Caco-2 (cell line): Measurements from ENCODE around the gene WDR36. TPM values are rescaled to one million over a fixed set of nuclear protein-coding genes. Genes with fewer than 3 reads are reported as not detected.

Experiments
- BruUV-seq: library from RNA; stranded (reverse); fragments of 400-500 nt; replicated peaks from 2 replicates; lab custom pipeline; 2021; lab: Mats Ljungman, UMichigan
- CTCF ChIA-PET: fragments of 300-600 bp; sonication (Branson Sonifier 250); formaldehyde crosslinking; loops from one replicate; lab custom pipeline; 2022; ENCODE audit warnings: antibody characterized with exemption; lab: Charles Lee
- POLR2A ChIA-PET: fragments of 300-600 bp; sonication (Branson Sonifier 250); formaldehyde crosslinking; loops from one replicate; lab custom pipeline; 2022; ENCODE audit warnings: antibody characterized with exemption; lab: Charles Lee
- DNase-seq, 2 experiments: peaks; one replicate each; pipeline versions ENCODE4 v3.0.0 to v3.0.0-alpha.2; 2020 to 2022
- H3K27me3 ChIP-seq: replicated peaks from 2 replicates; pipeline ENCODE4 v1.6.0; 2011; ENCODE audit warnings: low read length; ENCODE audit not compliant: control insufficient read depth, insufficient read depth
- H3K36me3 ChIP-seq: 2 replicates; pipeline ENCODE4 v1.5.1; 2011; ENCODE audit warnings: low read length; ENCODE audit not compliant: control insufficient read depth, insufficient read depth
- H3K4me1 ChIP-seq: fragments of 250-450 bp; sonication (Bioruptor Pico); 2 replicates; pipeline ENCODE4 v1.5.1; 2020; ENCODE audit warnings: mild to moderate bottlenecking
- H3K4me3 ChIP-seq: 2 replicates; pipeline ENCODE4 v1.5.1; 2011; ENCODE audit warnings: low read depth, mild to moderate bottlenecking, control low read depth, low read length
- H3K9me3 ChIP-seq: fragments of 250-450 bp; sonication (Bioruptor Pico); 2 replicates; pipeline ENCODE4 v1.5.1; 2020; ENCODE audit warnings: mild to moderate bottlenecking, moderate library complexity
- H3K27ac Mint-ChIP-seq: one replicate; pipeline ENCODE4 v1.8.0; 2022; ENCODE audit warnings: mixed read lengths; ENCODE audit not compliant: unreplicated experiment
- H3K27me3 Mint-ChIP-seq: one replicate; pipeline ENCODE4 v1.8.0; 2022; ENCODE audit warnings: mixed read lengths; ENCODE audit not compliant: insufficient read depth, unreplicated experiment
- H3K36me3 Mint-ChIP-seq: one replicate; pipeline ENCODE4 v1.8.0; 2022; ENCODE audit warnings: mild to moderate bottlenecking, mixed read lengths; ENCODE audit not compliant: insufficient read depth, unreplicated experiment
- H3K4me1 Mint-ChIP-seq: one replicate; pipeline ENCODE4 v1.8.0; 2022; ENCODE audit warnings: low read depth, mixed read lengths; ENCODE audit not compliant: unreplicated experiment
- H3K4me3 Mint-ChIP-seq: one replicate; pipeline ENCODE4 v1.8.0; 2022; ENCODE audit warnings: mild to moderate bottlenecking, moderate library complexity, mixed read lengths; ENCODE audit not compliant: unreplicated experiment
- H3K9me3 Mint-ChIP-seq: one replicate; pipeline ENCODE4 v1.8.0; 2022; ENCODE audit warnings: mixed read lengths; ENCODE audit not compliant: unreplicated experiment
- intact Hi-C: fragments of 100-400 bp; cut with micrococcal nuclease; formaldehyde crosslinking; loops from one replicate; pipeline ENCODE4 v1.10.0; 2022; ENCODE audit not compliant: unreplicated experiment
- total RNA-seq: library from RNA; stranded (reverse); gene quantifications from 2 replicates; pipeline ENCODE4 v1.2.3, GENCODE V29; 2022
- TF ChIP-seq, protein P1 (sequence below), 2 experiments: fragments of 200-600 bp in 1 of 2; IDR thresholded peaks; 1 replicate in 1 of 2; 2 replicates in 1 of 2; pipeline versions ENCODE4 v1.5.1 to v1.8.0; 2011 to 2022; ENCODE audit warnings: antibody characterized with exemption in 1 of 2, control low read depth in 1 of 2, inconsistent platforms in 1 of 2, low read depth in 1 of 2, low read length in 1 of 2, mild to moderate bottlenecking in 1 of 2, moderate library complexity in 1 of 2; ENCODE audit not compliant: insufficient read depth in 1 of 2, severe bottlenecking in 1 of 2, unreplicated experiment in 1 of 2

The WDR36 gene
- total RNA-seq, 1 experiment from 2014 or later: 33.5 TPM

DNA sequence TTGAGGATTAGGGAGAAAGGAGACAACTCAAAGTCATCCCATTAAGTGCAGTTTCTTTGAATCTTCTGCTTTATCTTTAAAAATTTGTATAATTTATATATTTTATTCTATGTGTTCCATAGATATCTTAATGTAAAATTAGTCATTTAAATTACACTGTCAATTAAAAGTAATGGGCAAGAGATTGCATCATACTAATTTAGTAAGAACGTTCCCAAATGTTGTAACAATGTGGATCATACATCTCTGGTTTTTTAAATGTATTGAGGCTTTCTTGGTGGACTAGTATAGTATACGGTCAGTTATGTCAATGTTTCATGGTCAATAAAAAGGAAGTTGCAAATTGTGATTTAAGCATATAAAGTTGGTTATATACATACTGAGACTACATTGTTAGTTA, 14.5 kb upstream of the WDR36 start:
- CTCF ChIA-PET: no interaction called here
- no peaks in the 10 kb centered on the region for H3K36me3 ChIP-seq
- H3K4me1 ChIP-seq: 0 out of 2 replicates have a peak, but pooled peaks cover 4% of the 10 kb centered on the region
- no peak overlapping the region for H3K4me3 Mint-ChIP-seq
- H3K27me3 Mint-ChIP-seq: peaks cover 18% of the 10 kb centered on the region
- H3K36me3 Mint-ChIP-seq: no peaks in the 10 kb centered on the region
- DNase-seq: no peak
- no peaks in the 10 kb centered on the region for H3K9me3 Mint-ChIP-seq
- TF ChIP-seq, protein P1, sequence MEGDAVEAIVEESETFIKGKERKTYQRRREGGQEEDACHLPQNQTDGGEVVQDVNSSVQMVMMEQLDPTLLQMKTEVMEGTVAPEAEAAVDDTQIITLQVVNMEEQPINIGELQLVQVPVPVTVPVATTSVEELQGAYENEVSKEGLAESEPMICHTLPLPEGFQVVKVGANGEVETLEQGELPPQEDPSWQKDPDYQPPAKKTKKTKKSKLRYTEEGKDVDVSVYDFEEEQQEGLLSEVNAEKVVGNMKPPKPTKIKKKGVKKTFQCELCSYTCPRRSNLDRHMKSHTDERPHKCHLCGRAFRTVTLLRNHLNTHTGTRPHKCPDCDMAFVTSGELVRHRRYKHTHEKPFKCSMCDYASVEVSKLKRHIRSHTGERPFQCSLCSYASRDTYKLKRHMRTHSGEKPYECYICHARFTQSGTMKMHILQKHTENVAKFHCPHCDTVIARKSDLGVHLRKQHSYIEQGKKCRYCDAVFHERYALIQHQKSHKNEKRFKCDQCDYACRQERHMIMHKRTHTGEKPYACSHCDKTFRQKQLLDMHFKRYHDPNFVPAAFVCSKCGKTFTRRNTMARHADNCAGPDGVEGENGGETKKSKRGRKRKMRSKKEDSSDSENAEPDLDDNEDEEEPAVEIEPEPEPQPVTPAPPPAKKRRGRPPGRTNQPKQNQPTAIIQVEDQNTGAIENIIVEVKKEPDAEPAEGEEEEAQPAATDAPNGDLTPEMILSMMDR (IDR thresholded peaks at IDR 0.05; ENCODE audit: insufficient read depth in 1 of 2, low read depth in 1 of 2, low read length in 1 of 2, severe bottlenecking in 1 of 2, unreplicated experiment in 1 of 2): no peak
- H3K27me3 ChIP-seq: no peaks in the 10 kb centered on the region
- peaks cover 7% of the 10 kb centered on the region for H3K4me1 Mint-ChIP-seq
- no TSS peak for BruUV-seq
- H3K27ac Mint-ChIP-seq: no peak overlapping the region
- POLR2A ChIA-PET: no interaction called here
- no peak overlapping the region for H3K4me3 ChIP-seq
- intact Hi-C loops: no loop called here
- no peaks in the 10 kb centered on the region for H3K9me3 ChIP-seq

DNA sequence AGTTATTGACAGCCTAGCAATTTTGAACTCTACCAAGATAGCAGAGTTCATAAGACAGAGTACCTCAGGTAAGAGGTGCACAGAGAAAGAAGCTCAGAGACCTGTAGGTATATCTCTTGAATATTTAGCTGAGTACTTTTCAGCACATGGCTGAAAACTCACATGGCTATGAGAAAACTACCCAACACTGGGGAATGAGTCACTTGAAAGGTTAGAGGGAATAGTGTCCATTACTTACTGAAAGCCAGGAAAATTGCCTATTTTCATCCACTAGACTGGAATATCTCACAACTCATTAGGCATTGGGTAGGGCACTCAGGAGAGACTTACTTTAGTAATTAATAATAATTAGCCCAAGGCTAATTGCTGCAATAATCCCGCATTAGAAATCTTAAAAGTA, 12.3 kb upstream of the WDR36 start:
- Mint-ChIP-seq H3K36me3 (no peaks in the 10 kb centered on the region), H3K27ac (no peak overlapping the region), H3K27me3 (peaks cover 18% of the 10 kb centered on the region), H3K4me1 (no peaks in the 10 kb centered on the region), H3K4me3 (no peak overlapping the region), H3K9me3 (no peaks in the 10 kb centered on the region)
- DNase-seq: no peak
- no peaks in the 10 kb centered on the region for H3K9me3 ChIP-seq
- no peaks in the 10 kb centered on the region for H3K36me3 ChIP-seq
- no peak overlapping the region for H3K4me3 ChIP-seq
- TF ChIP-seq, protein P1 (IDR thresholded peaks at IDR 0.05; ENCODE audit: insufficient read depth in 1 of 2, low read depth in 1 of 2, low read length in 1 of 2, severe bottlenecking in 1 of 2, unreplicated experiment in 1 of 2): no peak
- POLR2A ChIA-PET: no interaction called here
- BruUV-seq: no TSS peak
- H3K4me1 ChIP-seq: no peaks in the 10 kb centered on the region
- H3K27me3 ChIP-seq: no peaks in the 10 kb centered on the region
- intact Hi-C loops: no loop called here
- CTCF ChIA-PET: no interaction called here

DNA sequence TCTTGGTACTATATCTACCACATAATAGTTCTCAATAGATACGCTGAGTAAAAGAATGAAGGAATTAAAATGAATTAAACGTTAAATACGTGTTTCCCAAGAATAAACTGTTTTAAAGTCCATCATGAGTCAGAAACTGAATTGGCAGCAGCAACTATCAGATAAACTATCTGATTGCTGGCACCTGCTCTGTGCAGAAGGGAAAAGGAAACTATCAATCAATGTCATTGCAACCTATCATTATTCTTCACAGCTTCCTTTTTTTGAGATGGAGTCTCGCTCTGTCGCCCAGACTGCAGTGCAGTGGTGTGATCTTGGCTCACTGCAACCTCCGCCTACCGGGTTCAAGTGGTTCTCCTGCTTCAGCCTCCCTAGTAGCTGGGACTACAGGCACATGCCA, 8.8 kb upstream of the WDR36 start:
- no peaks in the 10 kb centered on the region for H3K27me3 ChIP-seq
- no peaks in the 10 kb centered on the region for H3K36me3 ChIP-seq
- no peaks in the 10 kb centered on the region for H3K9me3 ChIP-seq
- no peaks in the 10 kb centered on the region for H3K4me1 ChIP-seq
- no peak overlapping the region for H3K4me3 ChIP-seq
- no peak overlapping the region for H3K4me3 Mint-ChIP-seq
- ChIA-PET POLR2A (no interaction called here), CTCF (no interaction called here)
- no peaks in the 10 kb centered on the region for H3K9me3 Mint-ChIP-seq
- DNase-seq: no peak
- H3K27ac Mint-ChIP-seq: no peak overlapping the region
- intact Hi-C loops: no loop called here
- no peaks in the 10 kb centered on the region for H3K4me1 Mint-ChIP-seq
- H3K36me3 Mint-ChIP-seq: no peaks in the 10 kb centered on the region
- no TSS peak for BruUV-seq
- peaks cover 10% of the 10 kb centered on the region for H3K27me3 Mint-ChIP-seq
- TF ChIP-seq, protein P1 (IDR thresholded peaks at IDR 0.05; ENCODE audit: insufficient read depth in 1 of 2, low read depth in 1 of 2, low read length in 1 of 2, severe bottlenecking in 1 of 2, unreplicated experiment in 1 of 2): no peak
